B cell (primary cell): ENCODE measurements around the gene OPTN. TPM values are rescaled to one million over a fixed set of nuclear protein-coding genes. Genes with fewer than 3 reads are reported as not detected.

Experiments
- ATAC-seq: fragments of 200-7000 bp; cut with Tn5 transposase; one replicate; pipeline ENCODE4 v1.10.0; 2021; ENCODE audit warnings: low read depth, mild to moderate bottlenecking, moderate number of reproducible peaks, moderate library complexity
- CTCF ChIA-PET: fragments of 350-600 bp; sonication (Branson Sonifier 250); formaldehyde crosslinking; loops from one replicate; lab custom pipeline; 2021; ENCODE audit warnings: antibody characterized with exemption, inconsistent platforms; lab: Charles Lee
- POLR2A ChIA-PET: fragments of 350-600 bp; sonication (Branson Sonifier 250); formaldehyde crosslinking; loops from one replicate; lab custom pipeline; 2021; ENCODE audit warnings: antibody characterized with exemption; lab: Charles Lee
- DNase-seq: peaks from one replicate; pipeline ENCODE4 v3.0.0; 2013
- H2AFZ ChIP-seq: 2 replicates; pipeline ENCODE4 v1.6.1; 2012; ENCODE audit warnings: mild to moderate bottlenecking, low read depth, low read length; ENCODE audit not compliant: insufficient read depth, poor library complexity, severe bottlenecking
- H3K27ac ChIP-seq, 2 donors: 1 replicate in 1 of 2; 2 replicates in 1 of 2; pipeline ENCODE4 v1.5.1; 2012 to 2013; ENCODE audit warnings: low read length in 2 of 2, mild to moderate bottlenecking in 2 of 2, moderate library complexity in 1 of 2
- H3K27me3 ChIP-seq, 4 experiments: fragments of 200-600 bp in 1 of 4; sonication (generic) in 1 of 4; replicated peaks in 1 of 4; 1 replicate in 2 of 4; 2 replicates in 2 of 4; pipeline versions ENCODE4 v1.6.1 to v1.7.0; 2013 to 2016; ENCODE audit warnings: low read length in 3 of 4, mild to moderate bottlenecking in 2 of 4, mixed read lengths in 1 of 4, moderate library complexity in 1 of 4; ENCODE audit not compliant: insufficient read depth in 4 of 4, control insufficient read depth in 3 of 4; ENCODE audit errors: control extremely low read depth in 1 of 4
- H3K36me3 ChIP-seq, 2 experiments: replicated peaks in 1 of 2; 1 replicate in 1 of 2; 2 replicates in 1 of 2; pipeline versions ENCODE4 v1.6.1 to v1.7.1; 2013; ENCODE audit warnings: low read length in 1 of 2; ENCODE audit not compliant: insufficient read depth in 2 of 2, control insufficient read depth in 1 of 2; ENCODE audit errors: control extremely low read depth in 1 of 2, extremely low read depth in 1 of 2
- H3K4me1 ChIP-seq, 2 donors: fragments of 200-600 bp in 1 of 2; sonication (generic) in 1 of 2; 1 replicate in 1 of 2; 2 replicates in 1 of 2; pipeline versions ENCODE4 v1.5.1 to v1.6.1; 2013 to 2017; ENCODE audit warnings: low read length in 2 of 2; ENCODE audit not compliant: control insufficient read depth in 2 of 2, insufficient read depth in 2 of 2
- H3K4me2 ChIP-seq: replicated peaks from 2 replicates; pipeline ENCODE3; 2012; ENCODE audit warnings: mild to moderate bottlenecking, low read depth, low read length; ENCODE audit not compliant: poor library complexity, severe bottlenecking
- H3K4me3 ChIP-seq, 5 experiments: fragments of 200-600 bp in 1 of 5; sonication (generic) in 1 of 5; 1 replicate in 3 of 5; 2 replicates in 2 of 5; pipeline versions ENCODE4 v1.5.1 to v1.7.0; 2011 to 2016; ENCODE audit warnings: low read length in 4 of 5, mild to moderate bottlenecking in 4 of 5, low read depth in 2 of 5, control low read depth in 1 of 5, moderate library complexity in 1 of 5; ENCODE audit not compliant: insufficient read depth in 1 of 5; ENCODE audit errors: control extremely low read depth in 1 of 5, extremely low read depth in 1 of 5
- H3K79me2 ChIP-seq: fragments of 200-600 bp; sonication (generic); one replicate; pipeline ENCODE4 v1.6.0; 2016; ENCODE audit warnings: low read length; ENCODE audit not compliant: control insufficient read depth, insufficient read depth
- H3K9ac ChIP-seq: fragments of 200-600 bp; sonication (generic); 2 replicates; pipeline ENCODE4 v1.6.1; 2017; ENCODE audit warnings: mild to moderate bottlenecking, low read length, moderate library complexity
- H3K9me3 ChIP-seq, 3 donors: one replicate each; pipeline versions ENCODE4 v1.6.1 to v1.7.1; 2013; ENCODE audit warnings: low read length in 2 of 3; ENCODE audit not compliant: control insufficient read depth in 2 of 3, insufficient read depth in 1 of 3; ENCODE audit errors: control extremely low read depth in 1 of 3
- H4K20me1 ChIP-seq: 2 replicates; pipeline ENCODE4 v1.6.0; 2012; ENCODE audit warnings: mild to moderate bottlenecking, low read length; ENCODE audit not compliant: insufficient read depth, control insufficient read depth, poor library complexity, severe bottlenecking
- H3K27ac Mint-ChIP-seq: one replicate; pipeline ENCODE4 v1.8.0; 2021; ENCODE audit warnings: mixed read lengths
- H3K27me3 Mint-ChIP-seq: one replicate; pipeline ENCODE4 v1.8.0; 2021; ENCODE audit warnings: mixed read lengths
- H3K4me1 Mint-ChIP-seq: one replicate; pipeline ENCODE4 v1.8.0; 2021; ENCODE audit warnings: mixed read lengths
- H3K4me3 Mint-ChIP-seq: one replicate; pipeline ENCODE4 v1.8.0; 2021; ENCODE audit warnings: mixed read lengths
- H3K9me3 Mint-ChIP-seq: one replicate; pipeline ENCODE4 v1.8.0; 2022; ENCODE audit warnings: mixed read lengths; ENCODE audit not compliant: insufficient read depth
- EZH2 ChIP-seq: IDR thresholded peaks from 2 replicates; pipeline ENCODE4 v1.6.1; 2012; ENCODE audit warnings: borderline replicate concordance, low read depth, mild to moderate bottlenecking, moderate library complexity, low read length; ENCODE audit not compliant: insufficient read depth, poor library complexity, severe bottlenecking
- WGBS: methylation state at CpG from one replicate; pipeline ENCODE4 v1.1.5; 2013; ENCODE audit warnings: missing lambda C conversion rate; ENCODE audit not compliant: insufficient coverage; 5-methylcytosine and 5-hydroxymethylcytosine counted together
- intact Hi-C: fragments of 100-400 bp; cut with micrococcal nuclease; formaldehyde crosslinking; loops from one replicate; pipeline ENCODE4 v1.10.0; 2022
- polyA plus RNA-seq: library from polyadenylated mRNA; depleted of rRNA; stranded (reverse); fragments of >200 nt; gene quantifications from 2 replicates; pipeline ENCODE4 v1.2.3, GENCODE V29; 2012
- total RNA-seq, 2 donors: library from RNA; stranded (reverse); fragments of 120-200 nt in 1 of 2; gene quantifications; 1 replicate in 1 of 2; 2 replicates in 1 of 2; pipeline versions ENCODE4 v1.2.3 to v1.2.4, GENCODE V29; 2013 to 2022
- TF ChIP-seq, protein P1 (sequence below): fragments of 200-600 bp; IDR thresholded peaks from one replicate; pipeline ENCODE4 v1.8.0; 2022; ENCODE audit warnings: antibody characterized with exemption, mild to moderate bottlenecking

OPTN gene
- total and polyA plus RNA-seq, 2 donors (not counting 1 experiment from before 2014, with no cell fraction given) = 5.2 to 42.8 TPM

DNA sequence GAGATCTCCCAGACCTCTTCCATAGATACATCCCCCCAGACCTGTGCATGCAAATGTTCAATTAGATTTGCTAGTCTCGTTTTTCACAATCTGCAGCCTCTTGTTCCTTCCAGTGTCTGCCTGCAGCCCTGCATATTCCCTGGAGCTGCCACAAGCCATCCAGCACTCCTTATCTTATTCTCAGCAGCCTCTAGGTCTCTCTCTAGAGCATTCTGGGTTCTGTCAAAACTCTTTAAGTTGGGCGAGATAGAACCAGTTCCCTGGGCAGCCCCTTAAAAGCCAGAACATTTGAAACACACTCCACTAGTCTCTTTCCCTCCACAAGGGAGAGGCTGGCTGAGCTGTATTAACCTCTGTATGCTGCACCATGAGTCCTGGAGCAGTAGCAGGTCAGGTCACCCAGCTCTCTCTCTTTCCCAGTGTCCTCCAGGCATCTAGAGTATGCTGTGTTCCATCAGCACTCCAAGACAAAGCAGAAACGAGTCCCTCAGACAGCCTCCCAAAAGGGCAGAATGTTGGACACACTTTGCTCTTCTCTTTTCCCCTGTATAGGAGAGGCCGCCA is 40.7 kb downstream of the OPTN start:
- TF ChIP-seq, protein P1, sequence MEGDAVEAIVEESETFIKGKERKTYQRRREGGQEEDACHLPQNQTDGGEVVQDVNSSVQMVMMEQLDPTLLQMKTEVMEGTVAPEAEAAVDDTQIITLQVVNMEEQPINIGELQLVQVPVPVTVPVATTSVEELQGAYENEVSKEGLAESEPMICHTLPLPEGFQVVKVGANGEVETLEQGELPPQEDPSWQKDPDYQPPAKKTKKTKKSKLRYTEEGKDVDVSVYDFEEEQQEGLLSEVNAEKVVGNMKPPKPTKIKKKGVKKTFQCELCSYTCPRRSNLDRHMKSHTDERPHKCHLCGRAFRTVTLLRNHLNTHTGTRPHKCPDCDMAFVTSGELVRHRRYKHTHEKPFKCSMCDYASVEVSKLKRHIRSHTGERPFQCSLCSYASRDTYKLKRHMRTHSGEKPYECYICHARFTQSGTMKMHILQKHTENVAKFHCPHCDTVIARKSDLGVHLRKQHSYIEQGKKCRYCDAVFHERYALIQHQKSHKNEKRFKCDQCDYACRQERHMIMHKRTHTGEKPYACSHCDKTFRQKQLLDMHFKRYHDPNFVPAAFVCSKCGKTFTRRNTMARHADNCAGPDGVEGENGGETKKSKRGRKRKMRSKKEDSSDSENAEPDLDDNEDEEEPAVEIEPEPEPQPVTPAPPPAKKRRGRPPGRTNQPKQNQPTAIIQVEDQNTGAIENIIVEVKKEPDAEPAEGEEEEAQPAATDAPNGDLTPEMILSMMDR = no peak
- no peak for TF ChIP-seq EZH2
- ChIA-PET POLR2A (no interaction called here), CTCF (no interaction called here)
- H3K79me2 ChIP-seq = no peaks in the 10 kb centered on the region
- no peaks in the 10 kb centered on the region for H3K9me3 ChIP-seq
- peaks cover 0 to 3% (median 0%) of the 10 kb centered on the region in 4 experiments for H3K27me3 ChIP-seq
- ATAC-seq (no peak), DNase-seq (no peak)
- H3K27me3 Mint-ChIP-seq = no peaks in the 10 kb centered on the region
- 97% methylated on average over 3 of the region's 4 CpGs for WGBS
- H4K20me1 ChIP-seq = no peaks in the 10 kb centered on the region
- H3K36me3 ChIP-seq = peaks cover 0 to 37% of the 10 kb centered on the region in 2 experiments
- no peaks in the 10 kb centered on the region for H3K9me3 Mint-ChIP-seq
- no peaks in the 10 kb centered on the region for H3K4me1 Mint-ChIP-seq
- no peak overlapping the region for H3K27ac Mint-ChIP-seq
- no peak overlapping the region for H2AFZ ChIP-seq
- no peak overlapping the region for H3K27ac ChIP-seq
- H3K4me3 Mint-ChIP-seq = no peak overlapping the region
- H3K9ac ChIP-seq = no peak overlapping the region
- intact Hi-C loops = no loop called here
- H3K4me3 ChIP-seq = no peak overlapping the region
- H3K4me2 ChIP-seq = no peak overlapping the region
- H3K4me1 ChIP-seq = no peaks in the 10 kb centered on the region

DNA sequence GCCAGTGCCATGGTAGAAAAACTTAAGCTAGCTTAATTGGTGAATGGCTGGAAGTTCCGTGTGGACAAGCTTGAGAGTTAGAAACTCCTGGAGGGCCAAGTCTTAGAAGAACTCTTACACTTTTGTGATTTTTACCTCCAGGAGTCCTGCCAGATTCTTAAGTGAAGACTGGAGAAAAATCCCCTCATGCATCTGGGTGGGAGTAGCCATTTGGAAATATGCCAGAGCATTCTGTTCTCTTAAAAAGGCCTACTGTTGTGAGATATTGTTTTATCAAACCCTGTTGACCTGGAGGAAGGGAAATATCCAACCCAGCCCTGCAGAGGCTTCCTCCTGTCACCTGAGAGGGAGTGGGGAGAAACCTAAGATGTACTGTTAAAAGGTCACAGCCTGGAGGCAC is 43.8 kb downstream of the OPTN start:
- H3K27me3 Mint-ChIP-seq = no peaks in the 10 kb centered on the region
- H3K9me3 Mint-ChIP-seq = peaks cover 4% of the 10 kb centered on the region
- ChIA-PET POLR2A (no interaction called here), CTCF (no interaction called here)
- Histone ChIP-seq H3K27me3 (peaks cover 0 to 3% (median 0%) of the 10 kb centered on the region in 4 experiments), H3K4me2 (no peak overlapping the region), H3K79me2 (no peaks in the 10 kb centered on the region), H3K4me1 (no peaks in the 10 kb centered on the region), H3K4me3 (no peak overlapping the region), H3K27ac (no peak overlapping the region), H3K36me3 (peaks cover 0 to 17% of the 10 kb centered on the region in 2 experiments), H3K9me3 (peaks cover 0 to 6% (median 3%) of the 10 kb centered on the region in 3 donors), H3K9ac (no peak overlapping the region), H4K20me1 (no peaks in the 10 kb centered on the region), H2AFZ (no peak overlapping the region)
- intact Hi-C loops = no loop called here
- TF ChIP-seq, protein P1 = no peak
- TF ChIP-seq EZH2 = no peak
- ATAC-seq (no peak), DNase-seq (no peak)
- H3K4me3 Mint-ChIP-seq = no peak overlapping the region
- H3K27ac Mint-ChIP-seq = no peak overlapping the region
- no CpG with 5 or more reads among the region's 1 CpG for WGBS
- H3K4me1 Mint-ChIP-seq = no peaks in the 10 kb centered on the region
